A549 treated with RU486 at 1 μM for 4 hours (cell line): ENCODE results near the gene IFNL1. TPM values are rescaled to one million over a fixed set of nuclear protein-coding genes. Genes with fewer than 3 reads are reported as not detected.

Experiments
- total RNA-seq: library from RNA; stranded (reverse); fragments of 200-300 nt; extraction: Qiagen RNA extraction; gene quantifications from 5 replicates; pipeline ENCODE4 v1.2.3, GENCODE V29; 2022; ENCODE audit warnings: low read depth

IFNL1 gene
- total RNA-seq, result 0.23 to 0.28 TPM in 2 of 5 replicates, not detected in the others

GRCh38 chr19:39296055-39296645 lies at the start of gene IFNL1:
Gene IFNL1, plus strand, starts transcription at chr19:39296407. Its CDS starts 15 bp downstream, at chr19:39296422.

GRCh38 chr19:39248806-39249205 lies 47.4 kb upstream of the IFNL1 start, which contains the start of gene IFNL4:
Gene IFNL4, minus strand, starts transcription at chr19:39248856.

GRCh38 chr19:39268085-39268484 lies 28.1 kb upstream of the IFNL1 start, which contains the start of gene IFNL2:
Gene IFNL2, plus strand, starts transcription at chr19:39268396. Its CDS starts 173 bp downstream, at chr19:39268569.

GRCh38 chr19:39341719-39342604 lies 45.8 kb downstream of the IFNL1 start, which contains the start of gene SAMD4B:
Gene SAMD4B, plus strand, starts transcription at chr19:39342421. Its CDS starts 14,473 bp downstream, at chr19:39356894.

Other genes starting within 250 kb of the IFNL1 start
- gene ACP7, start 212.0 kb upstream of the IFNL1 start, total RNA-seq, result 0.14 to 0.24 TPM (median 0.17 TPM) in 4 of 5 replicates, not detected in the other
- gene PAK4, start 170.6 kb upstream of the IFNL1 start, total RNA-seq, result 84.6 to 124 TPM (median 114 TPM) in 5 replicates
- gene NCCRP1, start 99.4 kb upstream of the IFNL1 start, total RNA-seq, result 1.1 to 1.7 TPM (median 1.5 TPM) in 5 replicates
- not detected in 5 replicates for gene SYCN, start 92.1 kb upstream of the IFNL1 start, total RNA-seq
- not detected in 5 replicates for gene IFNL3, start 51.4 kb upstream of the IFNL1 start, total RNA-seq
- not detected in 5 replicates for gene IFNL4, start 47.6 kb upstream of the IFNL1 start, total RNA-seq
- not detected in 5 replicates for gene IFNL2, start 28.0 kb upstream of the IFNL1 start, total RNA-seq
- gene LRFN1, start 24.5 kb downstream of the IFNL1 start, total RNA-seq, result 8.1 to 13.5 TPM (median 12.4 TPM) in 5 replicates
- 0.66 to 0.81 TPM (median 0.67 TPM) in 3 of 5 replicates, not detected in the others for gene GMFG, start 39.6 kb downstream of the IFNL1 start, total RNA-seq
- gene SAMD4B, start 46.0 kb downstream of the IFNL1 start, total RNA-seq, result 108 to 185 TPM (median 171 TPM) in 5 replicates
- 67.3 to 78.0 TPM (median 73.7 TPM) in 5 replicates for gene PAF1, start 94.7 kb downstream of the IFNL1 start, total RNA-seq
- gene MED29, start 95.0 kb downstream of the IFNL1 start, total RNA-seq, result 59.2 to 65.9 TPM (median 63.2 TPM) in 5 replicates
- gene ZFP36, start 110.4 kb downstream of the IFNL1 start, total RNA-seq, result 57.1 to 99.4 TPM (median 73.3 TPM) in 5 replicates
- 38.2 to 63.9 TPM (median 46.0 TPM) in 5 replicates for gene PLEKHG2, start 116.3 kb downstream of the IFNL1 start, total RNA-seq
- gene RPS16, start 139.5 kb downstream of the IFNL1 start, total RNA-seq, result 6,019 to 7,343 TPM (median 7,191 TPM) in 5 replicates
- gene SUPT5H, start 149.2 kb downstream of the IFNL1 start, total RNA-seq, result 166 to 195 TPM (median 192 TPM) in 5 replicates
- 173 to 236 TPM (median 217 TPM) in 5 replicates for gene TIMM50, start 184.4 kb downstream of the IFNL1 start, total RNA-seq
- gene DLL3, start 202.5 kb downstream of the IFNL1 start, total RNA-seq, result 6.3 to 11.9 TPM (median 11.1 TPM) in 5 replicates
- gene SELENOV, start 218.7 kb downstream of the IFNL1 start, total RNA-seq, result not detected in 5 replicates
- gene EID2B, start 236.4 kb downstream of the IFNL1 start, total RNA-seq, result 8.0 to 10.9 TPM (median 9.2 TPM) in 5 replicates
- 27.0 to 55.8 TPM (median 49.7 TPM) in 5 replicates for gene EID2, start 243.8 kb downstream of the IFNL1 start, total RNA-seq